T-helper 9 cell (primary cell): ENCODE data around the gene PLCH1.

Source experiments
- DNase-seq: peaks from one replicate; pipeline ENCODE4 v3.0.0-alpha.2; 2020

The PLCH1 gene

DNA sequence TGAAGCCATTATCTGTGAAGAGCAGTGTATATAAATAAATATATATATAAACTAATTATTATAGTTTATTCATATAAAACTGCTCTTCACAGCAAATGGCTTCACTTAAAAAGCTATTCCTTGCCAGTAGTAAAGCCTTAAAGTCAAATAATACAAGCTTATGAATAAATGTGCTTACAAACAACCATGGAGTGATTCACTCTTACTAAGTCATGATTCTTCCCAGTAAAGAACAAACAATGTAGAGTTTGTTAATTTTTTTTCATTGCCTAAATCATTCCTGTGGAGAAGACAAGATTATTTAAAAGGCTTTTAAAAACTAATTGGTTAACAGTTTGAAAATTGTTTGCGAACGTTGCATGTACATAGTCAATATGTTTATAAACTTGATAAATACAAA, 140.7 kb downstream of the PLCH1 start:
- DNase-seq = no peak

DNA sequence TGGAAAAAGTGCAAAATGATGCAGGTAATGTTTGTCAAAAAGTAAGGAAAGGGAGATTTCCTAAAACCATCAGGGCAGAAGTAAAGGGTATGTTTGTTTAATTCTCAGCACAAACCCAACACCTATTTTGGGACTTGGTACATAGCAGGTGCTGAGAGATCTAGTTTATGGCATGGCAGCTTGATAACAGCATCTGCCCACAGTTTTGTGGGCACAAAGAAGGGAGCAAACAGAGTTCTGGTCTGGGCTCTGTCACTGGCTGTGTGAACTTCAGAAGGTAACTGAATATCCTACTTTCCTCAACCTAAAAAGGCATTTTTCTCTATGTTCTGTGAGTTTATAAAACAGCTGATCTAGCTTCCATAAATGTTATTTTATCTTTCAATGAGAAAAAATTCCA, 141.6 kb downstream of the PLCH1 start:
- DNase-seq = no peak

DNA sequence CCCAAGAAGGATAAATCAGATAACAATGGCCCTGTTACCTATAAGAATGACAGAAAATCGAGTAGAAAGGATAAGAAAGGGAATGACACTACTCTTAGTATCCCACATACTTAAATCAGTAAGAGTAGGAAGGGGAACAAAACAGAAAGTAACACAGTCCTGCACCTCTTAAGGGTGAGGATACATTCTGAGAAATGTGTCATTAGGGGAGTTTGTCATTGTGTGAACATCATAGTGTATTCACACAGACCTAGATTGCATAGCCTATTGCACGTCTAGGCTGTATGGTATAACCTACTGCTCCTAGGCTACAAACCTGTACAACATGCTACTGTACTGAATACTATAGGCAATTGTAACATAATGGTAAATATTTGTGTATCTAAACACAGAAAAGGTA, 142.6 kb downstream of the PLCH1 start:
- DNase-seq = no peak

DNA sequence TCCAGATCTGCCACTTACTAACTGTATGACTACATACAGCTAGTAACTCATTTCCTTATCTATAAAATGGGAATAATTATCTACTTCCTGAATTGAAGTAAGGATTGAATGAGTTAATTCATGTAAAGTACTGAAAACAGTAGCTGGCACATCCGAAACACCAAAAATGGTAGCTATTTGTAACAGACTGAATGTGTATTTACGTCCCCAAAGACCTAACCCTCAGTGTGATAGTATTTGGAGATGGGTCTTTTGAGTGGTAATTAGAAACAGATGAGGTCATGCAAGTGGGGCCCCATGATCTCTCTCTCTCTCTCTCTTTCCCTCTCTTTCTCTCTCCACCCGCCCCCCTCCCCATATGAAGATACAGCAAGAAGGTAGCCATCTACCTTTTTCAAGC, 146.2 kb downstream of the PLCH1 start:
- DNase-seq = no peak

DNA sequence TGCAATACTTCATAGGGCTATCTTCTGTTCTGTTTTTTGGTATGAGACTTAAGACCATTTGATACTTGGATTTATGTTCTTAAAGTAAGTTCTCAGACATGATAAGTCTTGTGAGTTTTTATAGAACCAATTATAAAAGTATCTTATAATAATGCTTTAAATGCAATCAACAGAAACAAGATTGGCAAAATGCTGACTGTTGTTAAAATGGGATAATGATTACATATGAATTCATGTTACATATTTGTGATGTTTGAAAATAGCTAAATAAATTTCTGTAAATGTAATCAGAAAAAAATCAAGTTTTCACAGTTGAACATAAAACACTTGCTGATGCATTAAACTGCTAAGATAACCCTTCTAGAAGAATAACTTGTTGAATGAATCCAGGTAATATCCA, 148.3 kb downstream of the PLCH1 start:
- DNase-seq = no peak

DNA sequence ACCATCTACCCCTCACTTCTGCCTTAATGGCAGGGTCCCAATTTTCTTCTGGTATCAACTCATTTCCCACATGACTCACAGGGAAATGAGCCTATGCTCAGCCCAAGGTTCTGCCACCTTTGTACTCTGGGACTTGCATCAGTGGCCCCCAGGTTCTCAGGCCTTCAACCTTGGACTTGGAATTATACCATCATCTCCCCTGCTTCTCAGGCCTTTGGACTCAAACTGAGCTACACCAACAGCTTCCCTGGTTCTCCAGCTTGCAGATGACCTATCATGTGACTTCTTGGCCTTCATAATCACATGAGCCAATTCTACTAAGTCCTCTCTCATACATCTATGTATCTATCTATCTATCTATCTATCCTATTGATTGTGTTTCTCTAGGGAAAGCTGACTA, 149.5 kb downstream of the PLCH1 start:
- DNase-seq = no peak

DNA sequence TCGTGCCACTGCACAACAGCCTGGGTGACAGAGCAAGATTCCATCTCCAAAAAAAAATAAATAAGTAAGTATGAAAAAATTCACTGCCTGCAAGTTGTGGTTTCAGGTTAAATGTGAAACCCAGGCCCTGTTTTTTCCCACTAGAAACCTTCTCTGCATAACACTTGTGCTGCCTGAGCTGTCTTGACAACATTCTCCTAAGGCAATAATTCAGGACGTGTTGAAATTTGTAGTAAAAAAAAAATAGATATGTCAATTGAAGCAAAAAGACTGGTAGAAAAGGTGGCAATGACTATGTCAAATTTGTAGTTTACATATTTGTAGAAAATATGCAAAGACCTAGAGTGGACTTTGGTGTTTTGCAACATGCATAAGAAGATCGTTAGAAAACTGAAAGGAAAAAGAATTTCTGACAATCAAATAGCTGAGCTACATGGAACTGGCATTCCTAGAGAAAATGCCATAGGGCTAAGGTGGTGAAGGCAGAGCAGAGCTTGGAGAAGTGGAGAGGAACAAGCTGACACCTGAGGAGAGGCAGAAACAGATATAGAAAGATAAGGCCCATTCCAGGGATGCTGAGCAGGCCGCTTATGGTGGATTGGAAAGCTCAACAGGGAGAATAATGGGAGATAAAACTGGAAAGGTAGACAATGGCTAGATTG, 150.2 kb downstream of the PLCH1 start:
- no peak for DNase-seq

DNA sequence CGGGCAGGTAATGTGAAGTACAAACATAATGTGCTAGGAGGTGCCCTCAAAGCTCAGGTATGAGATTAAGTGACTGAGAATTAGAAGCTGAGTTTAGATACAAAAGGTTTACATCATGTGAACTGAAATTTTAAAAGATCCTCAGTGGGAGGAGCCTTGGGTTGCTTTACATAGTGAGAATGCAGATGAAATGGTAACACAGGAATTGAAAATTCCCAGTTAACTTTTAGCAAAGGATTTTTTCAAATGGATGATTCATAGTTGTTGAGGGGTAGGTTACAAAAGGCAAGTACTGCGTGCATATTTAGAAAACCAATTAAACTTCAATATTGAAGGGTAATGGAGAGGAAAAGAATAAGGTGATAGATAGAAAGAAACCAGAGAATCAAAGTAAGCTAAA, 157.3 kb downstream of the PLCH1 start:
- no peak for DNase-seq

DNA sequence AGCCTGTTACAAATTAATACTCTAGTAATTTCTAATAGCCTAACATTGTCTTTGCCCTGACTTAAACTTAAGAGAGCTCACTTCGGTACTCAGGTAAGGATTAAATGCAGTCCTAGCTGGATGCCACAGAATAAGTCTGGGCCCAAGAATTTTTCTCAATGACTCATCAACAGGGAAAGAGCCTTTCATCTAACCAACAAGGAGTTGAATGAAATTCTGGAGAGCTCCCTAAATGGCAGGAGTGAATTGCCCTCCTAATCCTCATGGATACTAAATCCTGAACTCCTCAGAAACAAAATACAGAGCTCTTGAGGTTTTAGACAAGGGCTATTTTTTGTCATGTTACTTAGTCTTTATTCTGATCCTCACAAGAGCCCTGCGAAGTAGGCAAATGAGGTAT, 159.5 kb downstream of the PLCH1 start:
- DNase-seq = no peak

DNA sequence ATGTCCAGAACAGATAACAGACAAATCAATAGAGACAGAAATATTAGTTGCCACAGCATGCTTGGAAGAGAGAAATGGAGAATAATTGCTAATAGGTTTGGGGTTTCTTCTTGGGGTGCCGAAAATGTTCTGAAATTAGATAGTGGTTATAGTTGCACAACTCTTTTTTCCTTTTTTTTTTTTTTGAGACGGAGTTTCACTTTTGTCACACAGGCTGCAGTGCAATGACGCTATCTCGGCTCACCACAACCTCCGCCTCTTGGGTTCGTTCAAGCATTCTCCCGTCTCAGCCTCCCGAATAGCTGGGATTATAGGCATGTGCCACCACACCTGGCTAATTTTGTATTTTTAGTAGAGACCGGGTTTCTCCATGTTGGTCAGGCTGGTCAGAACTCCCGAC, 163.3 kb downstream of the PLCH1 start:
- no peak for DNase-seq

DNA sequence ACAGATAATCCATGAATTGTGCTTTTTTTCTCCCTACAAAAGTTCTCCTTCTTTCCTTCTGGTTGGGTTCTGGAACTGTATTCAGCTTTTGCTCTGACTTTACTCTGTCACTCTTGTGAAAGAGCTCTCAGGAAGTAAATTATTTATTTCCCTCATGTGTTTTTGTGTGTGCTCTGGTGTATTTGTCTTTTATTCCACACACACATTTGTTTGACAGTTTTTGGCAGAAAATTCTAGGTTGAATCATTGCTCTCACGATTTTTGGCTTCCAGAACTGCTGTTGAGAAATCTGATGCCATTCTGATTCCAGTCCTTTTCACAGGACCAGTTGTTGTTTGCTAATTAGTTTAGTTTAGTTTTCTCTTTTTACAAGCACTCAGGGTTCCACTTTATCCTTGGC, 172.8 kb downstream of the PLCH1 start:
- DNase-seq = no peak

DNA sequence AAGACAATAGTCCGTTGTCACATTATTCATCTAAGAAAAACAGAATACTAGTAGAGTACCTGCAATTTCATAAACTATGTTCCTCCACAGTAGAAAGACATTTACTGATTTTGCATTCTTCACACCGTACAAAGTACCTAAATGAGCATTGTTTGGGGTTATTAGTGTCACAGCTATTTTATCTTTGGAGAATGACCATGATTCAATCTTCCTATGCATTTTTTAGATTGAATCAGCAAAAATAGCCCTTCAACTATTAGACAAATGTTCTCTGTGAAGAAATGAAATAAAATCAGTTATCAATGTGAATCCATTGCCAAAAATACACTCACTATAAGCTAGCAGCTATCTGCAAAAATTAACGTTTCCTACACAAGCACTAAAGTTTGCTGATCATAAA, 176.6 kb downstream of the PLCH1 start:
- DNase-seq = no peak

DNA sequence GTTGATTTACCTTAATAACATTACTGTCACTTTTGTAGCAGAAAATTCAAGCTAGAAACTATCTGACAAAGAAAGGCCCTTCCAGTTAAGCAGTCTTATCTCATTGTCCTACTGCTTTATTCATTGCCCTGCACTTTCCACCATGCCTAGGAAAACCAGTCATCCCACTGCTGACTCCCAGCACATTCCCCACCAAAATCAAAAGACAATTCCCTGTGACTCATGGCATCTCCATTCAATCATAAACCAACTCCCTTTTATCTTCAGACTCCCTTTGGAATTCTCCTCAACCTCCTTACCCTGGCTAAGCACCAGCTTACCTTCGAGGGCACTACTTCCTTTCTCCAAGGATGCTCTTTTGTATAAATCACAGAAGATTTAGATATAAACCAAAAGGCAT, 184.3 kb downstream of the PLCH1 start:
- no peak for DNase-seq

DNA sequence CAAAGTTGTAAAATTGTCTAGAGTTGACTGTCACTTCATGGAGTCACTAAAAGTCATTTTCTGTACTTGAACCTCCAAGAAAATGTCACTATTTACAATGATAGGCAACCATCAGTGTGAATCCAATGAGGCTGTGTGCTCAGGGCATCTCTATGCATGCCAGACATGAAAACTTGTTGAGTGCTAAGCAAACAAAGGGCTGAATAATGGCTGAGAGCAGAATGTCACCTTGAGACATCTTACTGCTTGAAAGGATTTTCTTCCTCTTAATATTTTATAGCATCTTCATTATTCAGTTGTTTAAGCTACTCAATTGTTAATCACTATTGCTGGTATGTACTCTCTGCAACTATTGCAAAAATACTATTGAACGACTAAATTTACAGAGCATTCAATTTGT, 184.7 kb downstream of the PLCH1 start:
- no peak for DNase-seq

DNA sequence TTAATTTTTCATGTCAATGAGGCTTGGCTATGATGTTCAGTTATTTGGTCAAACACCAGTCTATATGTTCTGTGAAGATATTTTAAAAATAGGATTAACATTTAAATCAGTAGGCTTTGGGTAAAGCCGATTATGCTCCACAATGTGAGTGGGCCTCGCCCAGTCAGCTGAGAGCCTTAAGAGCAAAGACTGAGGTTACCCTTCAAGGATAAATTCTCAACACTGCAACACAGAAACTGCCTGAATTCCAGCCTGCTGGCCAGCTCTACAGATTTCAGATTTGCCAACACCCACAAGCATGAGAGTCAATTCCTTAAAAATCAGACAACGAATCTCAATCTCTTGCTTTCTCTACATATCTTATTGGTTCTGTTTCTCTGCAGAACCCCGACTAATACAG, 188.3 kb downstream of the PLCH1 start:
- DNase-seq = no peak

DNA sequence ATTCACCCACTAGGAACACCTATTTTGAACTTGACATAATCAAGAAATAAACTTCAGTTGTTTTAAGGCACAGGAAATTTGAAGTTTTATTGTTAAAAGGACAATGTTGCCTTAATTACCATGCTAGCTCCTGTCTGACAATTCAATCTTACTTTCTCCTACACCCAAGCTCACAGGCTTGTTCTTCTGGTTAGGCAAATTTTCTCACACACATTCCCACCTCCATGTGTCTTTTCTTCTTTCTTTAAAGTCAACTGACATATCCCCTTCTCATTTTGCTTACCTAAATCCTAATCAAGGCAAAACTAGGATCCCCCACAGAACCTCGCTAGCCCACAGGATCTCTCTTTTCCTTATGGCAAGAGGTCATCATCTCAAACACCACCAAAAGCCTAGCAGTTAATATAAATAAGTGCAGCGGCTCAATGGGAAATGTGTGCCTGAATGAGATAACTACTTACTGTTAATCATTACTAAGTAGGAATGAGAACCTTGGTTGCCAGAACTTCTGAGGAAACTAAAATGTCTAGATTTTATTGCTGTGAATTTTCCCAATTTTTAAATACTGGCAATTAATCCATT, 189.3 kb downstream of the PLCH1 start:
- DNase-seq = no peak

DNA sequence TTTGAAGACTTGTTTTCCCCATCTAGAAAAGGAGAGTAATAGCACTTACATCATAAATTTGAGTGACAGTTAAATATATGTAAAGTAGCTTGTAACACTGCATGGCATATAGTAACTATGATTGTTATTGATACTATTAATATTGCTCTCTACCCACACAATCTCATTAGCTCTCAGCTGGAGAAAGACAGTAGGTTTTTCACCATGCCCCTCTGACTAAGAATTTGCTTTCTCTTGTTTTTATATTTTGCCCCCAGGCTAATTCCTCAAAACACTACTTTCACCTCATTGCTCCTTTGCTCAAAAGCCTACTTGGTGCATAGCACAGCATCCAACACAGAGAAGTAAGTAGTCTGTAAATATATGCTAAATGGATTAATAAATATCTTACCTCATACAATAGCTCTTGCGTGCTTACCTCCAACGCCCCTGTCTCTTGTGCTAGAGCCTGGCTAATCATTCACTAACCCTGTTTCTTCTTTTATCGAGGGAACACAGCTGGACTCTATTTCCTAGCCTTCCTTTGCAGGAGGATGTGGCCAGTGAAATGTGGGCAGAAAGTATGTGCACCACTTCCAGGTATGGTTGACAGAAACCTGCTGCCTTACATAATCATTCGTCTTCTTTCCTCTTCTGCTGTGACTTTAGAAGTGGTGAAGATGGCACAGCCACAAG, 190.0 kb downstream of the PLCH1 start:
- no peak for DNase-seq

DNA sequence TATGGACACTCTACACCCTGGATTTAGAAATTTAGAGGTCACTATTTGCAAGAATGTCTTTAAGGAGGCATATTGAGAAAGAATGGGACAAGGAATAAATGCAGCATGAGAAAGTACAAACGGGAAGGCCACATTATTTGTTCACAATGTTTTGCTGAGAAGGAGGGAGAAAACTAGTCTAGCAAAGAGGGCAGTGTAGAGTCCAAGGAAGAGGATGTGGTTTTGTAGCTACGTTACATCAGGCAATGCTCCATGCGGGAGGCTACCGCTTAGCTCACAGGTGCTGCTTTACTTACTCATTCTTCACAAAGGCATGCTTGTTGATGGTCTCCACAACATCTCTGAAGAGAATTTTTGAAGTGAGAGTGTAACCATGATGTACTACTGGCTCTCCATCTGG, 191.1 kb downstream of the PLCH1 start:
- DNase-seq = no peak

DNA sequence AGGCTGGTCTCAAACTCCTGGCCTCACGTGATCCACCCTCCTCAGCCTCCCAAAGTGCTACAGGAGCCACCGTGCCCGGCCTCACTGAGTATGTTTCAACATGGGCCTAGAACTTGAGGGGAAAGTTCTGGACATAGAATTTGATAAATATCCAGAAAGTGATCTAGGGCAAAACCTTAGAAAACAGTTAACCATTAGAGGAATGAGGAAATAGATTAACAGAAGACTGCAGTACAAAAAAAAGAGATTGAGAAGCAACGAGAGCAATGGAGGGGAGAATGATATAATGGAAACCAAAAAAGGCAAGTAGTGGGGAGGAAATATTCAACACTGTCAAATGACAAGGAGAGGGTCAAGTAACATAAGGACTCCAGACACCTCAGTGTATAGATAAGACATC, 191.5 kb downstream of the PLCH1 start:
- no peak for DNase-seq

DNA sequence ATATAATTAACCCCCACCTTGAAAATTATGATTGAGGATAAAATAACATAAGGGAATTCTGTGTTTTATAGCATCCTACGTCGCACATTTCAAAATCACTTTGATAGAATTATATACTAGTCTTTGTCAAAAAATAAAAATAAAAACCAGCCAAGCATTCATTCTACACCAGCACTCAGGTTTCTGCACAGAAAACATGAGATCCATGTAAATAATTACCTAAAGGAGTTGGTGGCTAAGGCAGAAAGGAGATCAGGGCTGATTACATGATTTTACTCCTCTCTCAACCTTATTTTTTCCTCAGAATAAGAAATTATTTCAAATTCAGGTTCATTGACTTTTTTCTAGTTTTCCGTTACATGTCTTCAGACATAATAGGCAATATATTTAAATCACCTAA, 194.5 kb downstream of the PLCH1 start:
- DNase-seq = no peak

DNA sequence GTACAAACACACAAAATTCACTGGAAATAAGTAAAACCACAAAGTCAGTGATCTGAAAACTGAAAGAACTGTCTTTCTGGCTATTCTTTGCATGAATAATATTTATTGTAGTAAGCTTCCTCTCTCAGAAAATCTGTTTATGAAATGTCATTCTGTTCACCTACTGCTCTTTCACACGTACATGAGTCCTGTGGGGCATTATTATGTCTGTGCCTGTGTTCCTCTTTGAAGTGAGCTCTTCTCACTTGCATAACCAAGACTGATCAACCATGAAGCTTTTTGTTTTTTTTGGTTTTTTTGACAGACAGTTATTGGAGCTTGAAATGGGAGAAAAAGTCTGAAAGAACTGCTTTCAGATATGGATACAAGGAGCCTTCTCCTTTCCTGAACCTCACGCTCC, 195.8 kb downstream of the PLCH1 start:
- no peak for DNase-seq

DNA sequence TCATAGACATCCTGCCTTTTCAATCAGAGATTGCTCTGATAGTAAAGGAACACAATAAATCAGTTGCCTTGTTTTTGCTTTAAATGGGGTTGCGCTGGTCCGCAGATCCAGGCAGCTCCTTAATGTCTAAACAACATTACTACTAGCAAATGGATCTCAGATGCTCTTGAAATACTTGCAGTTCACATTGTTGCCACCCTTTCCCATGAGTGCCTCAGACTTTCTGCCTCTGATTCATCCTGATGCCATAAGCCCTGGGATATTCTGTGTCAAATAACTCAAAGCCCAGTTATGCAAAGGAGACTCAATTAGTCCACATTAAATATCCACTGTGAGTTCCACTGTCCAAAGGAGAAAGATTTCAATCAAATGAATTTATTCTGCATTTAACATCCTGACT, 196.7 kb downstream of the PLCH1 start:
- no peak for DNase-seq

DNA sequence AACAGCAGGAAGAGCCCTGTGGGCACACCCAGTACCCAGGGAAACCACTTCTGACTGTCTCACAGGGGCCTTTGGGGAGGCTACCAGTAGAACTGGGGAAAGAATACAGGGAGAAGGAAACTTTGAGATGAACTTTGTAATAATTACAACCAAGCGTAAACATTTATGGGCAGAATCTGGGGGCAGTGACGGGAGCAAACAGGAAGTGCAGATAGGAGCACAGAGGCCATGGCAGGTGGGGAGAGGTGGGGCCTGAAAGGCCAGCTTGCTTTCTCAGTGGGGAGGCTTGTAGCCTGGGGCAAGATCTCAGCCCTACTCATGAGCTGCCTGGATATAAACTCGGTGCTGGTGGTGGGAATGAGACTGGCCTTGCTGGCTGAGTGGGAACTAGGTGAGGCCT, 209.8 kb downstream of the PLCH1 start:
- DNase-seq = no peak

DNA sequence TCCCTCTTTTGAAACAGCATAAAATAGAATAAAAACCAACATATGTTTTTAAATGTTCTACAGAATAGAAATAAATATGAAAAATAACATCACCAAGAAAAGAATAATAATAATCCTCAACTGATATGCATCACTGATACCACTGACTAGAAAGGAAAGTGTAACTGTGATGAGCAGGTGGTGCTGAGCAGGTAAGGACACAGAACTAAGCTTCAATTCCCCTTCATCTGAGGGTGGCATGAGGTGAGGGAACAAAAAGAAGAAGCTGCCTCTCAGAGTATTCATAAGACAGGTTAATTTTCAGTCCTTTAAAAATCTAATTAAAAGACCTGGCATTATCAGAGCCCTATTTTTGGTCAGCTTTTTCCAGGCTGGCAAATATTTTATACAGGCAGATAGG, 216.3 kb downstream of the PLCH1 start:
- no peak for DNase-seq

DNA sequence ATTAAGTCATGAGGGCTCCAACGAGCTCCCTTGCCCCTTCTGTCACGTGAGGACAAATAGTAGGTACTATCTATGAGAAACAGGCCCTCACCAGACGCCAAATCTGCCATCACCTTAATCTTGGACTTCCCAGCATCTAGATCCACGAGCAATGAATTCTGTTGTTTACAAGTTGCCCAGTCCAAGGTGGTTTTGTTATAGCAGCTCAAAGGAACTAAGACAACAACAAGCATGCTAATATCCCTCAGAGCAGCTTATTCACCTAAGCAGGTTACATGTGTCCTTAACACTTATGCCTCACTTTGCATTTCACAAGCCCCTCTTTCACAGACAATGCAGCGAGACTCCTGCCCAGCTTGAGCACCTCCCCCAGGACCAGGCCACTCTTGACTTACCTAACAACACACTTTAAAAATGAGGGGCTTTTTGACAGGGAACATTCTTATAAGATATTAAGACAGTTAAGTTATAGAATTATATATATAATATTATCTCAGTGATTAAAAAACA, 219.5 kb downstream of the PLCH1 start:
- DNase-seq = no peak
